ENCODE results near the gene KHDRBS2. TPM values are rescaled to one million over a fixed set of nuclear protein-coding genes. Genes with fewer than 3 reads are reported as not detected.

Gene KHDRBS2
- total RNA-seq, 2 experiments from 2014 or later, result not detected

- DNase-seq (no peak), ATAC-seq (no peak)
- CTCF ChIA-PET, result no interaction called here
- TF ChIP-seq CTCF (IDR thresholded peaks at IDR 0.05), result no peak
- POLR2A ChIA-PET, result no interaction called here
- H3K9me3 Mint-ChIP-seq, result peaks cover 17% of the 10 kb centered on the region
- no peaks in the 10 kb centered on the region for H3K27me3 Mint-ChIP-seq
- intact Hi-C loops (cut with micrococcal nuclease), result no loop called here
- no peaks in the 10 kb centered on the region for H3K36me3 Mint-ChIP-seq (ENCODE audit: low read depth)
- no peak overlapping the region for H3K27ac Mint-ChIP-seq
- no peaks in the 10 kb centered on the region for H3K4me1 Mint-ChIP-seq (ENCODE audit: low read depth)
- no peak overlapping the region for H3K4me3 Mint-ChIP-seq
Observed at GRCh38 chr6:62202078-62202477, 83.9 kb downstream of the KHDRBS2 start.

GRCh38 chr6:62192593-62192992 is 93.4 kb downstream of the KHDRBS2 start:
- Mint-ChIP-seq H3K4me3 (no peak overlapping the region), H3K36me3 (ENCODE audit: low read depth) (no peaks in the 10 kb centered on the region), H3K9me3 (peaks cover 13% of the 10 kb centered on the region), H3K27ac (no peak overlapping the region), H3K4me1 (ENCODE audit: low read depth) (no peaks in the 10 kb centered on the region), H3K27me3 (no peaks in the 10 kb centered on the region)
- ATAC-seq (no peak), DNase-seq (no peak)
- TF ChIP-seq CTCF (IDR thresholded peaks at IDR 0.05), result no peak
- CTCF ChIA-PET, result no interaction called here
- POLR2A ChIA-PET, result no interaction called here
- intact Hi-C loops (cut with micrococcal nuclease), result no loop called here

GRCh38 chr6:62175195-62175594 is 110.8 kb downstream of the KHDRBS2 start:
- Mint-ChIP-seq H3K27me3 (no peaks in the 10 kb centered on the region), H3K4me1 (ENCODE audit: low read depth) (no peaks in the 10 kb centered on the region), H3K36me3 (ENCODE audit: low read depth) (no peaks in the 10 kb centered on the region), H3K9me3 (peaks cover 5% of the 10 kb centered on the region), H3K4me3 (no peak overlapping the region), H3K27ac (no peak overlapping the region)
- ChIA-PET CTCF (no interaction called here), POLR2A (no interaction called here)
- intact Hi-C loops (cut with micrococcal nuclease), result no loop called here
- ATAC-seq (no peak), DNase-seq (no peak)
- no peak for TF ChIP-seq CTCF (IDR thresholded peaks at IDR 0.05)

- no peak for ATAC-seq
- no peak for DNase-seq
- Mint-ChIP-seq H3K36me3 (ENCODE audit: low read depth) (no peaks in the 10 kb centered on the region), H3K27me3 (no peaks in the 10 kb centered on the region), H3K27ac (no peak overlapping the region), H3K9me3 (peaks cover 2% of the 10 kb centered on the region), H3K4me1 (ENCODE audit: low read depth) (no peaks in the 10 kb centered on the region), H3K4me3 (no peak overlapping the region)
- ChIA-PET CTCF (no interaction called here), POLR2A (no interaction called here)
- no peak for TF ChIP-seq CTCF (IDR thresholded peaks at IDR 0.05)
- intact Hi-C loops (cut with micrococcal nuclease), result no loop called here
Observed at GRCh38 chr6:62174548-62174947, 111.5 kb downstream of the KHDRBS2 start.

- H3K4me1 Mint-ChIP-seq (ENCODE audit: low read depth), result no peaks in the 10 kb centered on the region
- H3K27ac Mint-ChIP-seq, result no peak overlapping the region
- DNase-seq, result no peak
- CTCF ChIA-PET, result no interaction called here
- intact Hi-C loops (cut with micrococcal nuclease), result no loop called here
- no peaks in the 10 kb centered on the region for H3K36me3 Mint-ChIP-seq (ENCODE audit: low read depth)
- peaks cover 10% of the 10 kb centered on the region for H3K9me3 Mint-ChIP-seq
- no peak for ATAC-seq
- POLR2A ChIA-PET, result no interaction called here
- no peaks in the 10 kb centered on the region for H3K27me3 Mint-ChIP-seq
- no peak overlapping the region for H3K4me3 Mint-ChIP-seq
- no peak for TF ChIP-seq CTCF (IDR thresholded peaks at IDR 0.05)
Observed at GRCh38 chr6:62167736-62168135, 118.3 kb downstream of the KHDRBS2 start.
